DND-41 (cell line): ENCODE results near the gene RNF14.

Experiments used
- EZH2 ChIP-seq: IDR thresholded peaks from 3 replicates; pipeline ENCODE4 v1.6.1; 2012; ENCODE audit warnings: borderline replicate concordance, low read depth, mild to moderate bottlenecking, moderate library complexity, low read length, inconsistent platforms; ENCODE audit not compliant: severe bottlenecking
- TF ChIP-seq, protein P1 (sequence below): IDR thresholded peaks from 2 replicates; pipeline ENCODE4 v1.5.1; 2012; ENCODE audit warnings: borderline replicate concordance, low read length, moderate library complexity, mild to moderate bottlenecking; ENCODE audit not compliant: poor library complexity, severe bottlenecking; ENCODE audit errors: extremely low read depth

GRCh38 chr5:142025637-142026036 is 56.7 kb downstream of the RNF14 start:
- TF ChIP-seq, protein P1, sequence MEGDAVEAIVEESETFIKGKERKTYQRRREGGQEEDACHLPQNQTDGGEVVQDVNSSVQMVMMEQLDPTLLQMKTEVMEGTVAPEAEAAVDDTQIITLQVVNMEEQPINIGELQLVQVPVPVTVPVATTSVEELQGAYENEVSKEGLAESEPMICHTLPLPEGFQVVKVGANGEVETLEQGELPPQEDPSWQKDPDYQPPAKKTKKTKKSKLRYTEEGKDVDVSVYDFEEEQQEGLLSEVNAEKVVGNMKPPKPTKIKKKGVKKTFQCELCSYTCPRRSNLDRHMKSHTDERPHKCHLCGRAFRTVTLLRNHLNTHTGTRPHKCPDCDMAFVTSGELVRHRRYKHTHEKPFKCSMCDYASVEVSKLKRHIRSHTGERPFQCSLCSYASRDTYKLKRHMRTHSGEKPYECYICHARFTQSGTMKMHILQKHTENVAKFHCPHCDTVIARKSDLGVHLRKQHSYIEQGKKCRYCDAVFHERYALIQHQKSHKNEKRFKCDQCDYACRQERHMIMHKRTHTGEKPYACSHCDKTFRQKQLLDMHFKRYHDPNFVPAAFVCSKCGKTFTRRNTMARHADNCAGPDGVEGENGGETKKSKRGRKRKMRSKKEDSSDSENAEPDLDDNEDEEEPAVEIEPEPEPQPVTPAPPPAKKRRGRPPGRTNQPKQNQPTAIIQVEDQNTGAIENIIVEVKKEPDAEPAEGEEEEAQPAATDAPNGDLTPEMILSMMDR, result no peak
- no peak for TF ChIP-seq EZH2
